GM21825 (cell line): ENCODE results near the gene NT5DC4.

Experiments used
- ATAC-seq: cut with Tn5 transposase; IDR thresholded peaks from one replicate; pipeline ENCODE4 v1.9.1; 2021; ENCODE audit warnings: mild to moderate bottlenecking, moderate library complexity; ENCODE audit not compliant: unreplicated experiment

Gene NT5DC4

DNA sequence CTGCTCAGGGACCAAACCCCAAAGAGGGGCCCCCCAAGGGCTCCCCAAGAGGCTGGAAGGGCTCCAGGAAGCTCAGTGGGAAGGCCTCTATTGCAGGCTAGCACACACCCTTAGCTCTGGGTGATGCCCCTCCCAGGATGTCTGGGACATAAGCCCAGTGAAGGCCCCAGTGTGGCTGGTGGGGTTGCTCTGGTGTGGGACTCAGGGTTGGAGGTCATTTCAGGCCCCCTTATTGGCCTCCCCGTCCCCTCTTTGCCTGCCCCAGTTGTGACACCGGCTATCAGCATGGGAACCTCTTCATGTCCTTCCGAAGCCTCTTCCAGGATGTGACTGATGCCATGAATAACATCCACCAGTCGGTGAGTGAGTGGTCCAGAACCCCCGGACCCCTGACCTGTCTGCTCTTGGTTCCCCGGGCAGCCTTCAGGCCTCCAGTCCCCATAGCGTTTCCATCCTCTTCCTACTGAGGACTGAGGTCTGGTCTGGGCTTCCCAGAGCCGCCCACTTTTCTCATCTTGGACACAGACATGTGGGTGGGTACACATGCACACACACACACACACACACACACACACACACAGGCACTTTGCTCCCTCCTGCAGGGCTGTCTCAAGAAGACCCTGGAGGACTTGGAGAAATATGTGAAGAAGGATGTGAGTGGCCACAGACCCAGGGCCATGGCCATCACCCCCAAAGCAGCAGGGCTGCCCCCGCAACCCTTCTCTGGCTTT lies 2.2 kb downstream of the NT5DC4 start:
- no peak for ATAC-seq

DNA sequence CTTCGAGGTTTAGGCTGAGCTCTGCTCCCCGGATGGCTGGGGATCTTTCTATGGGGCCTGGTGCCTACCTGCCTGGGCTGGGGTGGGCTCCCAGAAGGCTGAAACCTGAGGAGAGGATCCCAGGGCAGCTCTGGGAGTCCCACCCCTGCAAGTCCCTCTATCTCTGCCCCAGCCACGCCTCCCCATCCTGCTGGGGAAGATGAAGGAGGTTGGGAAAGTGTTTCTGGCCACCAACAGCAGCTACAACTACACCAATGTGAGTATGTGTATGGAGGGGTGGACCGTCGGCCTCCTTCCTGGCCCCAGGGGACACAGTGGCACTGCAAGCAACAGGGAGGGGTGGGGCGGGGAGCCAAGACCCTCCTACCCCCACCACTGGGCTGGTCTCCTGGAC lies 2.7 kb downstream of the NT5DC4 start:
- no peak for ATAC-seq

DNA sequence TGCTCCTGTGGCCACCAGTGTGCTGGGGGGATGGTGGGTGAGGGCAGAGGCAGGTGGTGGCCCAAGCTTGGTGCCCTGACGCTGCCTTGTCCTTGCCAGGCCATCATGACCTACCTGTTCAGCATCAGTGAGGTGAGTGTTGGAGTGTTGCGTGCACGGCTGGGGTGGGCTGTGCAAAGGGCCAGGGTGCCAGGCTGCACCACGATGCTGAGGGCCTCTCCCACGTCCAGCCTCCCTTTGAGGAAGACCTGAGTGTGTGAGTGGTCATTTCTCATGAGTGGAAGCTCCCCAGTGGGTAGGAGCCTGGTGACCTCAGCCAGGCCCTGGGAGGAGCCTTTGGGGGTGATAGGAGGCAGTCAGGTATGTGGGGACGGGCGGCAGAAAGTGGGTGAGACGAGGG lies 3.2 kb downstream of the NT5DC4 start:
- ATAC-seq: no peak

DNA sequence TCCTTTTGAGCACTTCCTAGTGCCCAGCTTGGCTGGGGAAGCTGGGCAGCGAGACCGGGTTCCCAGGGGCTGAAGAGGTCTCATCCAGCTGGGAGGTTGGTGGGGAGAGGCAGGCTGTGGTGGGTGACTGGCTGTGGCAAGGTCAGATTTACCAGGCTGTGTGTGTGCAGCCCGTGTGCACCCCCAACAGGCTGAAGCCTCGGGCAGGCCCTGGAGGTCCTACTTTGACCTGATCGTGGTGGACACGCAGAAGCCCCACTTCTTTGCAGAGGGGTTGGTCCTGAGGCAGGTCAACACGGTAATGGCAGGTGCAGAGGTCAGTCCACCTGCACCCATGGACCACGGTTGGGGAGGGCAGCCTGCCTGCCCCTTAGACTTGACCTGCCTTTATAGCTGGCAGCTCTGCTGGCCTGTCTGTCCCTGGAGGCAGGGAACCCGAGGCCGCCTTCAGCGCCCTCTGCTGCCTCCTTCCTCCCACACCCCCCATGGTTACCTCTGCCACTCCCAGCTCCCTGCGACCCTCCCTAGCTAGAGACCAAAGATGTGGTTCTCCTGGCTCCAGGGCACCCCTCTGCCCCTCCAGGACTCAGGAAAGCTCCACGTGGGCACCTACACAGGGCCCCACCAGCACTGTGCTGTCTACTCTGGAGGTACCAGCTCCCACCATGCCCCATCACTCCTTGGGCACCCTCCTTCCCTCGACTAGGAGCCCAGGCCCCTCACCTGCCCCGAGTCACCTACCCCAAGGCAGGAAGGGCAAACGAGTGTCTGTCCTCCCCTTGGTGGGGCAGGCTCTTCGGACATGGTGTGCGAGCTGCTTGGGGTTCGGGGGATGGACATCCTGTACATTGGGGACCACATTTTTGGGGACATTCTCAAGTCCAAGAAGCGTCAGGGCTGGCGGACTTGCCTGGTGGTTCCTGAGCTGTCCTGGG lies 4.0 kb downstream of the NT5DC4 start:
- no peak for ATAC-seq

DNA sequence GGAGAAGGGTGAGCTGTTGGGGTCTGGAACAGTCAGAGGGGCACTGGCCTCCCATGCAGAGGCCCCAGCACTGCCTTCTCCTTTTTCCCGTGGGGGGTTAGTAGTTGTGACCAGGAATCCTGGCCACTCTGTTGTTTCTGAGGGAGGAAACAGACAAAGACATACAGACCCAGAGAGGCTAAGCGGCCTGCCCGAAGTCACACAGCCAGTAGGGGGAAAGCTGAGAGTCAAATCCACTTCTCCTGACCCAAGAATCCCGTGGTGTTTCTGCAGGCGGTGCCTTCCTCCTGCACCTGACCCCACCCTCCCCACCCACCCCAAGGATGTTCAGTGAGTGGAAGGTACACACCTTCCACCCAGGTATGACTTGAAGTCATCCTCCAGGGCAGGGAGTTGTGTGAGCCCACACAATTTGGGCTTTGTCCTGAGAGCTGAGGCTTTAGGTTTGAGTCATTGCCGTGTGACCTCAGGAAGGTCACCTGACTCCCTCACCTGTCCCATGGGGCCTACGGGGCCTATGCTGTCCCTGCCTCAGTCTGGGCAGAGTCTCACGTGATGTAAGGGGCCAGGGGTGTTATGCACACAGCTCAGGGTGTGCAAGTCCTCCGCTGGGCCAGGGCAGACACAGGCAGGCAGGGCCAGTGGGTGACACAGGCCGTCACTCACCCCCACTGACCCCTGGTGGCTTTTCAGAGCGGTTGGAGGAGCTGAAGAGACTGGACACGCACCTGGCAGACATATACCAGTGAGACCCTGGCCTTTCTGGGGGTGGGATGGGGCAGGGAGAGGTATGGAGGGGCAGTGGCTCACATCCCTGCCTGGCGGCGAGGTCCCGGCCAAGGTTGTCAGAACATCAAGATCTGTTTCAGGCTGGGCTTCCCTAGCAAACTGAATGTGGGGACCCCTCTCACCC lies 5.0 kb downstream of the NT5DC4 start:
- ATAC-seq: peak; percentile 42

DNA sequence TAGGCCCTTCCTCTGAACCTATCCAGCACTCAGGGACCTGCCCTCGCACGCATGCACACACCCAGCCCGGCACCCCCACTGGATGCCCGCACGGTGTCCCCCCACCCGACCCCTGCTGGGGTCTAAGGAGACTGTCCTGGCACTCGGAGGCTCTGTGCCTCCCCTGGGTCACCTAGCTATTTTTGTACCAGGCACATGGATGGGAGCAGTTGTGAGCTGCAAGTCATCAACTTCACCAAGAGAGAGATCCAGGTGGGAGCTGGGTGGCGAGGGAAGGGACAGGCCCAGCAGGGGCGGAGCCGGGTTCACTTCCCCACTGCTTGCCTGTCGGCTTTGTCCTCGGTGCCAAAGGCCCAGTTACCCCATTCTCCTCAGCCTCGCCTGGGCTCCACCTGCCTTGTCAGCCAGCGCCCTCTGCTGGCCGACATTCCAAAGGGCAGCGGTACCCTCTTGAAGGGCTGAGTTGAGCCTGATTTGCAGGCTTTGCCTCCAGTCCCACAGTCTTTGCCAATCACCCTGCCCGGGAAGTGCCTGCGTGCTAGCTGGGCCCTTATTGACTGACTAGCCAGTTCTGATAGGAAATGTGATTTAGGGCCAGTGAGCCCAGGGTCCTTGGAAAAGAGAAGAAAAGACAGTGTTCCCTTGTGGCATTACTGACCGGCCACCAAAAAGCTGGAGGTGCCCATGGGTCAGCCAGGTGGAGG lies 5.8 kb downstream of the NT5DC4 start:
- peak; percentile 69 for ATAC-seq

DNA sequence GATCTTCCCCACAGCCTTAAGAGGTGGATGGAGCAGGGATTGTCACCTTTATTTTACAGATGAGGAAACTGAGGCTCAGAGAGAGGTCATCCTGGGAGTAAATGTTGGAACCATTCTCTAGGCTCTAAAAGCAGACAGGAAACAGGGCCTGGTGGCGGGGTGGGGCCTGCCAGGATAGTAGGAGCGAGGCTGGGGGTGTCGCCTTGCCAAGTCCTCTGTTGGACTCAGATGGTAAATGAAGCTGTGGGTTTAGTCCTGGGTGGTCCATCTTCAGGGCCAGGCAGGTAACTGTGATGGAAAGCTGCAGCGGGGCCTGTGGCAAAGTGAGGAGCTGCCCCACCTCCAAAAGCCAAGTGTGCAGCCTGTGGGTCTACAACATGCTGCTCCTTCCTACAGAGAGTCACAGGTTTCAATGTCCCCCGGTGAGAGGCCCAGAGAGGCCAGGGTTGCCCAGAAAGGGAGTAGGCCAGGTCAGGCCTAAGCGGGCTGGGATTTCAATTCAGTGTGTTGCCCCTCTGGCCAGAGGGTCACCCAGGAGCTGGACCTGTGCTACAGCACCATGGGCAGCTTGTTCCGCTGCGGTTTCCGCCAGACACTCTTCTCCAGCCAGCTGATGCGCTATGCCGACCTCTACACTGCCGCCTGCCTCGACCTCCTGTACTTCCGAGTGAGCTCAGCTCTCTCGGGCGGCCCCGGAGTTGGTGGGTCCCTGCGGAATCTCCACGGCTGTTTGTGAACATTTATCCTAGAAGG lies 6.6 kb downstream of the NT5DC4 start:
- ATAC-seq: no peak

DNA sequence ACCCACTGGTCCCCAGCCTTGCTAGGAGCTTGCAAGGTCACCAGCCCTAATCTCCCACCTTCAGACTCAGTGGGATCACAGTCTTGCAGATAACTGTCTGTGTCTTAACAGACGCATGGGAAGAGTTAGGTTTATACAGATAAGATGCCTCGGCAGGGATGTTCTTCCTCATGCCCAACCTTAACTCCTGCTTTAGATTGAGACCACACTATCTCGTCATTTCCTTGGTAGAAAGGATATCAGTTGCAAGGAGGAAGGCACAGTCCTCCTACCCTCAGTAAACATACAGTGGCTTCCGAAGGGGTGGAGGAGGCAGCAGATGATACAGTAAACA lies 7.2 kb downstream of the NT5DC4 start:
- ATAC-seq: no peak

DNA sequence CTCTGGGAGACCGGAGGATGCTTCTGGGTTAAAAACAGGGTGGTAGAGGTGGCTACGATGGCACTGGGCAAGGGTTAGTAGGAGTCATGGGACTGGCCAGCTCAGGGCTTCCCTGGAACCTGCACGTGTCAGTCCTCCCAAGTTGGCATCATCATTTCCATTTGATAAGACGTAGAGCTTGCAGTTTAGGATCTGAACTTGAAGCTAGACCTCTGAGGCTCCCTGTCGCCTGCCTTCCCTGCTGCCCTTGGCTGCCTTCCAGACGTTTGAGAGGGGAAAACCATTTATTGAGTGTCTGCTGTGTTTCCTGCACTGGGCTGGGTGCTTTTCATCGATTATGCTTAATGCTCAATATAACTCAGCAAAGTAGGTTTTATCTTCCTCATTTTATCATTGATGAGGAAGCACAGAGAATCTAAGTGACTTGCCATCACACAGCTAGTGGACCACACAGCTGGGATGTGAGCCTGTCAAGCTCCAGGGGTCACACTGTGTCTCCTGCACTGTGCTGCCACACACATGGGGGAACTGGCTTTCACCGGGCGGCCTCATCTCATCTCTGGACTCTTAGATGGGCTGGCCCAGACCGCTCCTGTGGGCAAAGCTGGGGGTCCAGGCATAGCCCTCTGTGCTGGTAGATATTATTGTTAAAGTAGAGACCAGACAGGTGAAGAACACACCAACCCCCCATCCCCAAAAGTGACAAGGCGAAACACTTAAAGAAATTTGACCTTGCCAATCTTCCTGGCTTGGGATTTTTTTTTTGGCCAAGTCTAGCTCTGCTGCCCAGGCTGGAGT lies 7.8 kb downstream of the NT5DC4 start:
- ATAC-seq: no peak

DNA sequence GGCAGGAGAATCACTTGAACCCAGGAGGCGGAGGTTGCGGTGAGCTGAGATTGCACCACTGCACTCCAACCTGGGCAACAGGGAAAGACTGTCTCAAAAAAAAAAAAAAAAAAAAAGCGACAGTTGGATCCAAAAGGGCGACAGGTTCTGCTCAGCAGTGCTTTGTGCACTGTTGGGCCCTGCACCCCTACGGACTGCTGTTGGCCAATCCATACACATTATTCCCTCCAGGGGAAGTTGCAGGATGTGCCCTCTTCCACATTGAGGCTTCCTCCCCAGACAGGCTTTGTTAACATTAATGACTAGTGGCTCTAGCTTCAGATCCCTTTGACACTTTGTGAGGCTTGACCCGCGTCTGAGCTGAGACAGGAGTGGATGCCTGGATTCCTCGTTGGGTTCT lies 9.4 kb downstream of the NT5DC4 start:
- ATAC-seq: no peak

DNA sequence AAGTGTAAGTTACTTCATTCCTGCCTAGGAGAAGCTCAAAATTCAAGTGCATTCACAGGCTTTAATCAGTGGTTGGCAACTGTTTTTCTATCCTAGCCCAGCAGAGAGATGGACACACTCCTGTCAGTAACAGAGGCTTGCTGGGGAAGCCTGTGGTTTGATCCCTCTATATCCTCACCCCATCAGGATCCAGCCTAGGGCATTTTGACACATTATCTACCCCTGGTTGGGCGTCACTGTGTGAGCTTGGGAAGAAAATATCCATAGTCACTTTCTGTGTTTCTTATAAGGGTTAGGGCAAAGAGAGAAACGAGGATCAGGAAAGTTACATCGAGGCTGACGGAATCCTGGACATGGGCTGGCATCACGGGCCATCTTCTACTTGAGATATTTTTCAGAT lies 10.0 kb downstream of the NT5DC4 start:
- no peak for ATAC-seq

DNA sequence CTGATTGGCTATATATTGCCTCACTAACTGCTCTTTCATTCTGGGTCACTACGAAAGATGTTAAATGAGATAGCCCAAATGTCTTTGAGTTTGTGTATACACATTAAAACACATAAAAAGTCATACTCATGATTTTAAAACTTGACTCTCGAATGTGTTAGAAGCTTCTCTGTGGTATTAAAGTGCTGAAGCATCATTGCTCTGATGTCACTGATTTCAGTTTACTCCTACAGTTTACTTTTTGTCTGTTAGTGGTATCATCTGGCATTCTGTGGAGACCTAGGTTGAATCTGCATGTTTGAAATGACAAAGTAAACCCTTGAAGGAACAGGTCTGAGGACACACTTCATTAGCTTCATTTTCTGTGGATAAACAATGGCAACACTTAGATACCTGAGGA lies 10.7 kb downstream of the NT5DC4 start:
- no peak for ATAC-seq

DNA sequence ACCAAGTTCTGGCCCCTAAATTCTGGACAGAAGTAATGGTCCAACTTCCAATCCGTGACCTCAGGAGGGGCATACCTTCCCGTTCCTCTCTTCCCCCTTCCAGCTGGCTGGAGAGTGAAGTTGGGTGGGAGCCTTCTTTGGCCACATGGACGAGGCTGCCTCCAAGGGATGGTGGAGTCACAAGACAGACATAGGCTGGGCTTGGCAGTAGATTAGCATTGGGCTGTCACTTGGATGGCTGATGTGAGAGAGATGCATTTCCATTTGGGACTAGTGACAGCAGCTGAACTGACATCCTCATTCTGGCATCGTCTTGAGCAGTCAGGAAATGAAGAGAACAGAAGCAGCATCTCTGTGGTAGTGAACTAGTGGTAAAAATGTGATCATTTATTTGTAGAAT lies 12.6 kb downstream of the NT5DC4 start:
- no peak for ATAC-seq

DNA sequence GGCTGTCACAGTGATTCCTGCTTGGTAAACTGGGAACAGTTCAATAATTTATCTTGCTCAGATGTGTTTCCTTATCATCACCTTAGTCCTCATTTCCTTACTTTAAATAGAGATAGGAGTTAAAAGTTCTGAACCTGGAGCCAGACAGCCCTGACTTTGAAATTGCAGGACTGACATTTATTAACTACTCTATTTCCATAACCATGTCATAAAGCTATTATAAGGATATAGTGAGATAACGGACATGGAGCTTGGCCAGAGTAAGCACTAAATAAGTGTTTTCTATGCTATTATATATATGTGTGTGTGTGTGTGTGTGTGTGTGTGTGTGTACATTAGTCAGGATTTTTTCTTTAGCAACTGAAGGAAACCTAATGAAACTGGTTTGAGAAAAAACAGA lies 13.1 kb downstream of the NT5DC4 start:
- no peak for ATAC-seq

DNA sequence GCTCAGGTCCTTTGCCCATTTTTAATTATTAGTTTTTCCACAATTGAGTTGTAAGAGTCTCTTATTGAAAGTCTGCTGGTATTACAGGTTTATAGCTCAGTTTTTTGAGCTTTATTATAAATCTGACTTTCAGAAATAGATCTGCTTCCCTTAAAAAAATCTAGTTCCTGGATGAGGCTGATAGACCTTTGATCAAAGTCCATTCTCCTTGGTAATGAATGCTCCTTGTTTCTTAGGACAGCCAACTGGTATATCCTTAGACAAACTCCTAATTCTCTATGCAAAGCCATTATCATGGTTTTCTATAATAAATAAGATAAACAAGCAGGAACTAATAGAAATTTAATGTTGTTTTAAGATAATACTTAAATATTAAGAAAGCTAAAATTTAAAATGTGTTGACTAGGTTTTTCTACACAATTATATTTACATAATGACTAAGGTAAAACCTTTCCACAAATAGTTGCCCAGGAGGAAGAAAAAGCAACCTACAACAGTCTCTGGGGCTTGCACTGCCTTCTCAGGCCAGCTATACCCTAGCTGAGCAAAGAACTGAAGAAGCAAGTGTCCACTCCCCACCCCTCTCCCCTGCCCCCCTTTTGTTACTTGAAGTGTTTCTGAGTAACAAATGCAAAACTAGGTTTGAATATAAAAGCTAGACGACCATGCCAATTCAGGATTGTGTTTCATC lies 16.9 kb downstream of the NT5DC4 start:
- no peak for ATAC-seq

DNA sequence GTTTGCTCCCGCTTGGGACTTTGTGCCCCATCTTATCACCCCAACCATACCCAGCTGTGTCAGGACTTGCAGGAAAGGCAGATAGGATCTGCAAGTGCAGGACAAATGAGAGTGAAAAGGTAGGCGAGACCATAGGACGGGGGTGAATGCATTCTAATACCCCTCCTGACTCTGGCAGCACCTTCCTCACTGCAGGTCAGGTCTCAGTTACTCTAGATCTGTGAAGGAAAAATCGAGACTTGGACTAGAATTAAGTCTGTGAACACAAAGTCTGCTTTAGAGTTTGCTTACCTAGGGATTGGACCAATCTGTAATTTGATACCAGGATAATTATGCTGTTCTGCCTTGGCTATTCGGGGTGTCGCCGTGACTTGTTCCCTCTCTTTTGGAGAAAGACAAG lies 19.7 kb downstream of the NT5DC4 start:
- ATAC-seq: no peak

DNA sequence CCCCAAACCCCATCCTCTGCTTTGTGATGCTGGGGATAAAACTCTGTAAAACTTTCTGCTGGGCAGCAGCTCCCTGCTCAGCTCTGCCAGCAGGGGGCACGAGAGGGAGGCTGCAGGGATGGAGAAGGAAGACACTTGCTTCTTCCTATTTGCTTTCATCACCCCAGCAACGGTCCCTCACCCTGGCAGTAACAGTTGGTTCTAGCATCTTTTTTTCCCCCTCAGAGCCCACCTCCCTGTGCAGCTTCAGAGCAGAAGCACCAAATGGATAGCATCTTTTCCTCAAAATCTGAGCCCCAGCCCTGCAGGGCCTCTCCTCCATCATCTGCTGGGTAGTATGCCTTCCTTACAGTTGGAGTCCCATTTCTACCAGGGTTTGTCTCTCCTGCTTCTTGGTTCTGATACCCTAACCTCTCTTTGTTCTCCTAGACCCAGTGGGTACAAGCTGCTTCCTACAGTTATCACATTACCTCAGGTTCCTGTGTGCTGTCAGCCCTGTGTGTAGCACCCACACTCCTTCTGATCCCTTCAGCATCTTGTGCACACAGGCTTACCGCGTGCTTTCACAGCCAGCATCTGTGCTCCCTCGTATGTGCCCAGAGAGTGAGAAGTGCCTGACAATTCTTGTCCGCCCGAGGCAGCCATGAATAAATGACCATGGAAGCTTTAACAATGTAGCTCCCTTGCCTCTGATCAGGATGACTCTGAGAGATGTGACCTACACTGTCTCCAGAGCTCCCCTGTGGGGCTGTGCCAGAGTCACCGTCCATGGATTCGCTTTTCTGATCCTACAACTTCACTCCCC lies 29.1 kb downstream of the NT5DC4 start:
- no peak for ATAC-seq

DNA sequence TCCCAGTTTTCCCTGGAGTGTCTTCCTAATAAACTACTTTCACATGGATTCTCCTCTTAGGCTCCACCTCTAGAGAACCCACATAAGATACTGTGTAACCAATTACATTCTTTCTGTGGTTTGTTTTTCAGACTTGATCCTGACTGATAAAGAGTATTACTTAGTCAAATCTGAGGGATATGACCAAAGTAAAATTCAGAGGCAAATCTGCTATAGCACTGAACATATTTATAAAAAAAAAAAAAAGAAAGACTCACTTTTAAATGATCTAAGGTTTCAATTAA lies 29.7 kb downstream of the NT5DC4 start:
- ATAC-seq: no peak
